K562 (cell line): ENCODE data around the gene OR8A1. TPM values are rescaled to one million over a fixed set of nuclear protein-coding genes. Genes with fewer than 3 reads are reported as not detected.

Experiments
- ATF2 ChIP-seq: sonication (generic); formaldehyde crosslinking; IDR thresholded peaks from 2 replicates; pipeline ENCODE4 v1.8.1; 2022; ENCODE audit warnings: missing genetic modification reagents
- CAMTA2 ChIP-seq: fragments of 250-450 bp; sonication (Bioruptor Pico); conservative IDR thresholded peaks from 2 replicates; pipeline ENCODE4 v1.5.1; 2022
- CBX2 ChIP-seq: fragments of 200-600 bp; sonication (generic); IDR thresholded peaks from one replicate; pipeline ENCODE4 v1.6.1; 2012; ENCODE audit warnings: mild to moderate bottlenecking, low read length, inconsistent platforms; ENCODE audit not compliant: insufficient read depth, poor library complexity, severe bottlenecking
- CHD4 ChIP-seq: fragments of 200-600 bp; sonication (generic); IDR thresholded peaks from 3 replicates; pipeline ENCODE4 v1.6.1; 2012; ENCODE audit warnings: low read depth, mild to moderate bottlenecking, mixed read lengths, low read length, inconsistent platforms; ENCODE audit not compliant: insufficient read depth, insufficient replicate concordance, poor library complexity, severe bottlenecking
- CREB1 ChIP-seq, 2 experiments: sonication (generic) in 1 of 2; formaldehyde crosslinking in 1 of 2; IDR thresholded peaks; 2 replicates each; pipeline versions ENCODE4 v1.6.1 to v1.8.0; 2012 to 2022; ENCODE audit warnings: inconsistent platforms in 1 of 2, mild to moderate bottlenecking in 1 of 2, missing genetic modification reagents in 1 of 2, moderate library complexity in 1 of 2
- DIDO1 ChIP-seq: fragments of 450-650 bp; IDR thresholded peaks from 2 replicates; pipeline ENCODE4 v1.6.1; 2016; ENCODE audit warnings: low read depth, missing biosample characterization, missing genetic modification characterization
- EGR1 ChIP-seq: fragments of 450-650 bp; conservative IDR thresholded peaks from 2 replicates; pipeline ENCODE4 v1.6.1; 2017; ENCODE audit warnings: mild to moderate bottlenecking
- EP400 ChIP-seq: fragments of 450-650 bp; IDR thresholded peaks from 2 replicates; pipeline ENCODE4 v1.6.1; 2017; ENCODE audit warnings: antibody characterized with exemption, mild to moderate bottlenecking, moderate library complexity
- FOXM1 ChIP-seq, 2 experiments: fragments of 450-650 bp in 1 of 2; sonication (generic) in 1 of 2; formaldehyde crosslinking in 1 of 2; IDR thresholded peaks; 2 replicates each; pipeline versions ENCODE4 v1.6.1 to v1.9.0; 2017 to 2022; ENCODE audit warnings: low read depth in 2 of 2, mild to moderate bottlenecking in 2 of 2, missing genetic modification reagents in 1 of 2, moderate library complexity in 1 of 2
- GTF2A2 ChIP-seq: IDR thresholded peaks from 2 replicates; pipeline ENCODE4 v1.6.1; 2016; ENCODE audit warnings: mild to moderate bottlenecking, missing genetic modification characterization, missing compliant biosample characterization
- HDGF ChIP-seq: fragments of 450-650 bp; IDR thresholded peaks from 2 replicates; pipeline ENCODE4 v1.6.1; 2016
- HMG20A ChIP-seq: fragments of 450-650 bp; formaldehyde crosslinking; conservative IDR thresholded peaks from 2 replicates; pipeline ENCODE4 v1.4.0; 2020; ENCODE audit warnings: mild to moderate bottlenecking, mixed read lengths
- KAT8 ChIP-seq: fragments of 450-650 bp; IDR thresholded peaks from 2 replicates; pipeline ENCODE4 v1.6.1; 2016; ENCODE audit warnings: low read depth, mild to moderate bottlenecking
- KLF6 ChIP-seq: fragments of 250-450 bp; sonication (Bioruptor Pico); IDR thresholded peaks from 2 replicates; pipeline ENCODE4 v1.4.0; 2020; ENCODE audit warnings: mild to moderate bottlenecking, moderate library complexity, borderline replicate concordance
- NBN ChIP-seq: fragments of 450-650 bp; IDR thresholded peaks from 2 replicates; pipeline ENCODE4 v1.6.1; 2016; ENCODE audit warnings: low read depth, mild to moderate bottlenecking
- NR1H2 ChIP-seq: sonication (generic); formaldehyde crosslinking; IDR thresholded peaks from 2 replicates; pipeline ENCODE4 v1.4.0; 2020; ENCODE audit warnings: mild to moderate bottlenecking, missing genetic modification reagents
- POLR2AphosphoS2 ChIP-seq: IDR thresholded peaks from 2 replicates; pipeline ENCODE4 v1.6.1; 2012; ENCODE audit warnings: low read length, improper control_type of control experiment
- SMARCA4 ChIP-seq: fragments of 450-650 bp; IDR thresholded peaks from 2 replicates; pipeline ENCODE4 v1.6.1; 2016
- STAT5A ChIP-seq: IDR thresholded peaks from 2 replicates; pipeline ENCODE4 v1.6.1; 2012; ENCODE audit warnings: low read length, inconsistent platforms, borderline replicate concordance
- TBP ChIP-seq: optimal IDR thresholded peaks from 2 replicates; pipeline ENCODE3; 2011; ENCODE audit warnings: low read depth, low read length, improper control_type of control experiment
- XRCC5 ChIP-seq: fragments of 200-400 bp; formaldehyde crosslinking; IDR thresholded peaks from 2 replicates; pipeline ENCODE4 v1.6.1; 2017; ENCODE audit warnings: low read depth, mild to moderate bottlenecking, low read length
- ZNF253 ChIP-seq: fragments of 250-450 bp; sonication (Bioruptor Pico); conservative IDR thresholded peaks from 2 replicates; pipeline ENCODE4 v1.6.1; 2021; ENCODE audit warnings: mild to moderate bottlenecking
- polyA plus RNA-seq, 8 experiments: library from polyadenylated mRNA; depleted of rRNA in 4 of 8; stranded (reverse) in 5 of 8; unstranded in 3 of 8; fragments of >200 nt; fragmentation: Nextera tagmentation in 2 of 8; fragmentation: Illumina TruSeq in 1 of 8; extraction: Ambion mirVana in 2 of 8; extraction: Trizol in 1 of 8; gene quantifications; 2 replicates each; pipeline versions ENCODE4 v1.2.1 to v1.2.3, GENCODE V29; 2011 to 2014; ENCODE audit warnings: inconsistent platforms in 1 of 8, missing spikeins in 1 of 8
- total RNA-seq, 7 experiments: library from RNA; depleted of rRNA in 6 of 7; stranded (reverse); fragments of >200 nt in 6 of 7; fragmentation: Illumina TruSeq in 2 of 7; extraction: Trizol in 2 of 7; gene quantifications; 2 replicates each; pipeline versions ENCODE4 v1.2.1 to v1.2.3, GENCODE V29; 2011 to 2021; ENCODE audit warnings: low replicate concordance in 1 of 7
- TF ChIP-seq, protein P1 (sequence below): IDR thresholded peaks from 2 replicates; pipeline ENCODE4 v1.6.1; 2012; ENCODE audit warnings: low read depth, low read length, improper control_type of control experiment, borderline replicate concordance
- TF ChIP-seq, protein P2 (sequence below): fragments of 450-650 bp; IDR thresholded peaks from 2 replicates; pipeline ENCODE4 v1.6.1; 2017; ENCODE audit warnings: antibody characterized with exemption
- TF ChIP-seq, protein P3 (sequence below): fragments of 450-650 bp; formaldehyde crosslinking; IDR thresholded peaks from 2 replicates; pipeline ENCODE4 v1.4.0; 2022; ENCODE audit warnings: missing genetic modification characterization

OR8A1 gene
- total and polyA plus RNA-seq, 9 of the 15 experiments (the other 6 are each of a cell fraction or from before 2014, with no cell fraction given): 0.27 to 2.7 (median 1.4) TPM

DNA sequence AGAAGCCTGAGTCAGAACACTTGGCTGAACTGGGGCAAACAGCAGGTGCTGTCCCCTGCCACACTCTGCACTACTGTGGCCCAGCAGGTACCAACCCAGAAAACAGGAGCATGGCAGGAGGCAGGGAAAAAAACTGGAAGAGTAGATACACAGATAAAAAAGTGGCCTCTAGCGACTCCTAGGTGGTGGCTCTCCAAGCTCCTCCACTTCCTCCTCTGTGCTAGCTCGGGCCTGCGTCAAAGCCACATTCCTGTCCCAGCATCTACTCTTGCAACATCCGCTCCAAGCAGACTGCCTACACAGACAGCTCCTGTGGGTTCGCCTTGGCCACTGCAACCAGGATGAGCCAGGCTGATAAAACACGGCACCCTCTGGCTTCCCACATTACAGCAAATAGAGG is 33.3 kb upstream of the OR8A1 start (continued):
- TF ChIP-seq, protein P1, sequence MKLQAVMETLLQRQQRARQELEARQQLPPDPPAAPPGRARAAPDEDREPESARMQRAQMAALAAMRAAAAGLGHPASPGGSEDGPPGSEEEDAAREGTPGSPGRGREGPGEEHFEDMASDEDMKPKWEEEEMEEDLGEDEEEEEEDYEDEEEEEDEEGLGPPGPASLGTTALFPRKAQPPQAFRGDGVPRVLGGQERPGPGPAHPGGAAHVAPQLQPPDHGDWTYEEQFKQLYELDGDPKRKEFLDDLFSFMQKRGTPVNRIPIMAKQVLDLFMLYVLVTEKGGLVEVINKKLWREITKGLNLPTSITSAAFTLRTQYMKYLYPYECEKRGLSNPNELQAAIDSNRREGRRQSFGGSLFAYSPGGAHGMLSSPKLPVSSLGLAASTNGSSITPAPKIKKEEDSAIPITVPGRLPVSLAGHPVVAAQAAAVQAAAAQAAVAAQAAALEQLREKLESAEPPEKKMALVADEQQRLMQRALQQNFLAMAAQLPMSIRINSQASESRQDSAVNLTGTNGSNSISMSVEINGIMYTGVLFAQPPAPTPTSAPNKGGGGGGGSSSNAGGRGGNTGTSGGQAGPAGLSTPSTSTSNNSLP: no peak
- TF ChIP-seq HMG20A (CRISPR knock-in tag) (no peak), ZNF253 (CRISPR knock-in tag) (no peak), EP400 (no peak), CBX2 (no peak), CREB1 (IDR thresholded peaks at IDR 0.05) (no peak), CREB1 (CRISPR knock-in tag; IDR thresholded peaks at IDR 0.05) (no peak), KLF6 (CRISPR knock-in tag) (no peak), CHD4 (no peak), GTF2A2 (tag) (no peak), NBN (no peak), STAT5A (no peak), DIDO1 (tag) (no peak), KAT8 (no peak), EGR1 (no peak), CAMTA2 (no peak), TBP (no peak), ATF2 (CRISPR knock-in tag) (no peak), NR1H2 (CRISPR knock-in tag) (no peak), XRCC5 (no peak), POLR2AphosphoS2 (no peak), FOXM1 (IDR thresholded peaks at IDR 0.05; ENCODE audit: low read depth) (no peak), FOXM1 (CRISPR knock-in tag; IDR thresholded peaks at IDR 0.05; ENCODE audit: low read depth) (no peak), SMARCA4 (no peak), HDGF (no peak)
- TF ChIP-seq, protein P2, sequence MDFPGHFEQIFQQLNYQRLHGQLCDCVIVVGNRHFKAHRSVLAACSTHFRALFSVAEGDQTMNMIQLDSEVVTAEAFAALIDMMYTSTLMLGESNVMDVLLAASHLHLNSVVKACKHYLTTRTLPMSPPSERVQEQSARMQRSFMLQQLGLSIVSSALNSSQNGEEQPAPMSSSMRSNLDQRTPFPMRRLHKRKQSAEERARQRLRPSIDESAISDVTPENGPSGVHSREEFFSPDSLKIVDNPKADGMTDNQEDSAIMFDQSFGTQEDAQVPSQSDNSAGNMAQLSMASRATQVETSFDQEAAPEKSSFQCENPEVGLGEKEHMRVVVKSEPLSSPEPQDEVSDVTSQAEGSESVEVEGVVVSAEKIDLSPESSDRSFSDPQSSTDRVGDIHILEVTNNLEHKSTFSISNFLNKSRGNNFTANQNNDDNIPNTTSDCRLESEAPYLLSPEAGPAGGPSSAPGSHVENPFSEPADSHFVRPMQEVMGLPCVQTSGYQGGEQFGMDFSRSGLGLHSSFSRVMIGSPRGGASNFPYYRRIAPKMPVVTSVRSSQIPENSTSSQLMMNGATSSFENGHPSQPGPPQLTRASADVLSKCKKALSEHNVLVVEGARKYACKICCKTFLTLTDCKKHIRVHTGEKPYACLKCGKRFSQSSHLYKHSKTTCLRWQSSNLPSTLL: no peak
- TF ChIP-seq, protein P3, sequence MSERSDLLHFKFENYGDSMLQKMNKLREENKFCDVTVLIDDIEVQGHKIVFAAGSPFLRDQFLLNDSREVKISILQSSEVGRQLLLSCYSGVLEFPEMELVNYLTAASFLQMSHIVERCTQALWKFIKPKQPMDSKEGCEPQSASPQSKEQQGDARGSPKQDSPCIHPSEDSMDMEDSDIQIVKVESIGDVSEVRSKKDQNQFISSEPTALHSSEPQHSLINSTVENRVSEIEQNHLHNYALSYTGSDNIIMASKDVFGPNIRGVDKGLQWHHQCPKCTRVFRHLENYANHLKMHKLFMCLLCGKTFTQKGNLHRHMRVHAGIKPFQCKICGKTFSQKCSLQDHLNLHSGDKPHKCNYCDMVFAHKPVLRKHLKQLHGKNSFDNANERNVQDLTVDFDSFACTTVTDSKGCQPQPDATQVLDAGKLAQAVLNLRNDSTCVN (CRISPR knock-in tag): no peak
